ENCODE data around the gene ITGA5.

Gene ITGA5

GRCh38 chr12:54350743-54351142 lies 68.3 kb downstream of the ITGA5 start:
- DNase-seq (ENCODE audit: low read depth), result no peak
- no peak overlapping the region for H3K4me3 ChIP-seq (ENCODE audit: low read depth, low read length)
- TF ChIP-seq, protein P1, sequence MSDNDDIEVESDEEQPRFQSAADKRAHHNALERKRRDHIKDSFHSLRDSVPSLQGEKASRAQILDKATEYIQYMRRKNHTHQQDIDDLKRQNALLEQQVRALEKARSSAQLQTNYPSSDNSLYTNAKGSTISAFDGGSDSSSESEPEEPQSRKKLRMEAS (IDR thresholded peaks at IDR 0.05; ENCODE audit: low read depth, low read length), result no peak
- TF ChIP-seq CTCF (IDR thresholded peaks at IDR 0.05; ENCODE audit: low read depth, low read length) (no peak), POLR2A (IDR thresholded peaks at IDR 0.05; ENCODE audit: extremely low read depth, insufficient read length) (no peak), MYC (IDR thresholded peaks at IDR 0.05; ENCODE audit: low read depth, low read length) (no peak)

DNA sequence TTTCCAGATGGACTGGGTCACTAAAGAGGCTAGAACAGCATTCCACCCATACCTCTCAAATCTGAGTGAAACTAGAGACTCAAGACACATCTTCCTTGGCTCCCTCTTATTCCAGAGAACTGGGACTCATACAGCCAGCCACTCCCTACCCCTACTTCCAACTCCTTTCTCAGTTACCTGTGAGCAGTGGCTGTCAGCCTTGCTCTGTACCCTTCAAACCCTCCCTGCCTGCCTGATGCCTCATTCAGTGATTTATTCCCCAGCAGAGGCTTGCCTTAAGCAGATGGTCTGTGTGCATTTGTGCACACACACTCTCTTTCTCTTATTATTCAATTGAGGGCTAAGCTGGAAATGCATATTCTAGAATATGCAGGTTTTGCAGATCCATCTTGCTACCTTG lies 69.4 kb downstream of the ITGA5 start:
- TF ChIP-seq CTCF (IDR thresholded peaks at IDR 0.05; ENCODE audit: low read depth, low read length) (no peak), MYC (IDR thresholded peaks at IDR 0.05; ENCODE audit: low read depth, low read length) (no peak), POLR2A (IDR thresholded peaks at IDR 0.05; ENCODE audit: extremely low read depth, insufficient read length) (no peak)
- TF ChIP-seq, protein P1 (IDR thresholded peaks at IDR 0.05; ENCODE audit: low read depth, low read length), result no peak
- no peak for DNase-seq (ENCODE audit: low read depth)
- H3K4me3 ChIP-seq (ENCODE audit: low read depth, low read length), result no peak overlapping the region

DNA sequence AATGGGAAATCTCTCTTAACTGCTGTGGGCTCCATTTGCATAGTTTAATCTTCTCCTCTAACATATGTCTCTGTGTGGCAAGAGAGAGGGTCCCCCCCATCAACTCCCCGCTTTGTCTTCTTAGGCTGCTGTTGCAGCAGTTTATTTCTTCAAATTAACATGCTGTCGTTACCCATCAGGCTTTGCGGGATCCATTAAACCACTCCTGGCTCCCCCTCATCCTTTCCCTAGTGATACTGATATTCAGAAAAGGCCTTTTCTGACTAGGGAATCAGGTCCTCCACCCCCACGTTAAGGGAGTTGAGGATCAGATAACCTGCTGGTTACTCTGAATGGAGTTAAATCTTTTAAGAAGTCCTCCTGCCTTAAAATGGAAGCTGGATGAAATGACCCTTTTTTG lies 70.0 kb downstream of the ITGA5 start:
- DNase-seq (ENCODE audit: low read depth), result no peak
- H3K4me3 ChIP-seq (ENCODE audit: low read depth, low read length), result no peak overlapping the region
- TF ChIP-seq CTCF (IDR thresholded peaks at IDR 0.05; ENCODE audit: low read depth, low read length) (no peak), POLR2A (IDR thresholded peaks at IDR 0.05; ENCODE audit: extremely low read depth, insufficient read length) (no peak), MYC (IDR thresholded peaks at IDR 0.05; ENCODE audit: low read depth, low read length) (no peak)
- TF ChIP-seq, protein P1 (IDR thresholded peaks at IDR 0.05; ENCODE audit: low read depth, low read length), result no peak

Measured in NB4 (cell line).